K562 (cell line): ENCODE data around the gene MAPK4. TPM values are rescaled to one million over a fixed set of nuclear protein-coding genes. Genes with fewer than 3 reads are reported as not detected.

Experiments used
- ATAC-seq: fragments of 200-7000 bp; cut with Tn5 transposase; 3 replicates; pipeline ENCODE4 v1.9.1; 2020; ENCODE audit warnings: moderate library complexity
- BruUV-seq: library from RNA; stranded (reverse); fragments of 400-500 nt; replicated peaks from 2 replicates; lab custom pipeline; 2021; lab: Mats Ljungman, UMichigan
- CTCF ChIA-PET: fragments of 300-600 bp; formaldehyde crosslinking; extraction: SDS; loops from one replicate; lab custom pipeline; 2021; ENCODE audit warnings: low intra/inter-chr PET ratio; lab: Yijun Ruan, JAX
- POLR2A ChIA-PET: fragments of 300-600, 350-650 bp; sonication (Branson Sonifier 250); formaldehyde crosslinking; extraction: SDS; loops from one replicate; lab custom pipeline; 2021; ENCODE audit warnings: antibody characterized with exemption, inconsistent platforms; lab: Yijun Ruan, JAX
- DNase-seq, 4 experiments: peaks; one replicate each; pipeline versions ENCODE4 v3.0.0 to v3.0.0-alpha.2; 2011 to 2018; ENCODE audit warnings: low spot score in 3 of 4, mixed read lengths in 3 of 4; ENCODE audit errors: extremely low read depth in 1 of 4
- FAIRE-seq: peaks from 2 replicates; lab custom pipeline; 2011; peaks lifted over from hg19 to GRCh38; lab: Jason Lieb, UNC
- H2AFZ ChIP-seq: 2 replicates; pipeline ENCODE4 v1.6.0; 2011; ENCODE audit warnings: low read depth, low read length, control low read depth, inconsistent platforms
- H3K27ac ChIP-seq: fragments of 200-600 bp; 3 replicates; pipeline ENCODE4 v1.8.0; 2011; ENCODE audit warnings: low read depth, mild to moderate bottlenecking, control low read depth, inconsistent platforms, low read length, moderate library complexity, mixed read lengths; ENCODE audit errors: extremely low read depth
- H3K27me3 ChIP-seq, 2 experiments: fragments of 300-600 bp in 1 of 2; 2 replicates in 1 of 2; 3 replicates in 1 of 2; pipeline versions ENCODE4 v1.6.0 to v1.8.0; 2011; ENCODE audit warnings: inconsistent platforms in 2 of 2, low read length in 2 of 2, mild to moderate bottlenecking in 1 of 2, mixed read lengths in 1 of 2, moderate library complexity in 1 of 2; ENCODE audit not compliant: control insufficient read depth in 2 of 2, insufficient read depth in 2 of 2
- H3K36me3 ChIP-seq: fragments of 300-600 bp; 3 replicates; pipeline ENCODE4 v1.8.0; 2011; ENCODE audit warnings: mild to moderate bottlenecking, low read length, inconsistent platforms; ENCODE audit not compliant: control insufficient read depth, insufficient read depth
- H3K4me1 ChIP-seq, 2 experiments: fragments of 200-600 bp in 1 of 2; replicated peaks in 1 of 2; 2 replicates in 1 of 2; 3 replicates in 1 of 2; pipeline versions ENCODE4 v1.5.1 to v1.8.0; 2011; ENCODE audit warnings: inconsistent platforms in 2 of 2, low read length in 2 of 2, mild to moderate bottlenecking in 1 of 2, mixed read lengths in 1 of 2, moderate library complexity in 1 of 2; ENCODE audit not compliant: control insufficient read depth in 2 of 2, insufficient read depth in 2 of 2
- H3K4me2 ChIP-seq: 2 replicates; pipeline ENCODE4 v1.6.1; 2011; ENCODE audit warnings: low read length, control low read depth, inconsistent platforms, mixed read lengths; ENCODE audit not compliant: insufficient read depth
- H3K4me3 ChIP-seq: fragments of 200-600 bp; sonication (generic), shearing (Covaris generic); 2 replicates; pipeline ENCODE4 v1.5.1; 2016; ENCODE audit warnings: control low read depth, inconsistent platforms
- H3K79me2 ChIP-seq: fragments of 200-600 bp; 3 replicates; pipeline ENCODE4 v1.8.0; 2011; ENCODE audit warnings: low read length, inconsistent platforms; ENCODE audit not compliant: control insufficient read depth, insufficient read depth
- H3K9ac ChIP-seq, 2 experiments: 2 replicates each; pipeline versions ENCODE4 v1.6.0 to v1.6.1; 2011; ENCODE audit warnings: low read depth in 2 of 2, low read length in 2 of 2, control low read depth in 1 of 2, inconsistent platforms in 1 of 2, mild to moderate bottlenecking in 1 of 2, mixed read lengths in 1 of 2; ENCODE audit not compliant: insufficient read depth in 1 of 2
- H3K9me1 ChIP-seq: one replicate; pipeline ENCODE4 v1.6.0; 2011; ENCODE audit warnings: inconsistent platforms, mild to moderate bottlenecking, low read length, moderate library complexity; ENCODE audit not compliant: control insufficient read depth, insufficient read depth
- H3K9me3 ChIP-seq: replicated peaks from 2 replicates; pipeline ENCODE4 v1.5.1; 2011; ENCODE audit warnings: low read depth, low read length, inconsistent platforms; ENCODE audit not compliant: control insufficient read depth, insufficient read depth
- H4K20me1 ChIP-seq: replicated peaks from 2 replicates; pipeline ENCODE4 v1.6.1; 2011; ENCODE audit warnings: low read length, inconsistent platforms, mixed read lengths; ENCODE audit not compliant: control insufficient read depth, insufficient read depth
- CREB3L1 ChIP-seq: fragments of 450-650 bp; IDR thresholded peaks from 2 replicates; pipeline ENCODE4 v1.6.1; 2014; ENCODE audit warnings: low read depth, mild to moderate bottlenecking, moderate library complexity, borderline replicate concordance
- KLF16 ChIP-seq: IDR thresholded peaks from 2 replicates; pipeline ENCODE4 v1.6.1; 2016; ENCODE audit warnings: antibody characterized with exemption
- MYNN ChIP-seq, 2 experiments: sonication (generic); formaldehyde crosslinking in 1 of 2; IDR thresholded peaks; 2 replicates each; pipeline versions ENCODE4 v1.5.0 to v1.6.1; 2016 to 2020; ENCODE audit warnings: antibody characterized with exemption in 1 of 2, missing genetic modification reagents in 1 of 2
- NR1H2 ChIP-seq: sonication (generic); formaldehyde crosslinking; IDR thresholded peaks from 2 replicates; pipeline ENCODE4 v1.4.0; 2020; ENCODE audit warnings: mild to moderate bottlenecking, missing genetic modification reagents
- PHF21A ChIP-seq: fragments of 450-650 bp; IDR thresholded peaks from 2 replicates; pipeline ENCODE4 v1.6.1; 2017; ENCODE audit warnings: low read depth, borderline replicate concordance
- STAT5A ChIP-seq: IDR thresholded peaks from 2 replicates; pipeline ENCODE4 v1.6.1; 2012; ENCODE audit warnings: low read length, inconsistent platforms, borderline replicate concordance
- ZBTB2 ChIP-seq: fragments of 450-650 bp; IDR thresholded peaks from 2 replicates; pipeline ENCODE4 v1.6.1; 2016; ENCODE audit warnings: antibody characterized with exemption
- ZBTB34 ChIP-seq: fragments of 250-450 bp; sonication (Bioruptor Pico); IDR thresholded peaks from 2 replicates; pipeline ENCODE4 v1.8.0; 2021; ENCODE audit warnings: mild to moderate bottlenecking, moderate library complexity
- WGBS: fragments of 100-300 bp; shearing (Covaris generic); methylation state at CpG from one replicate; pipeline ENCODE4 v1.1.6; 2016; ENCODE audit warnings: low coverage, mixed read lengths; ENCODE audit not compliant: insufficient coverage; ENCODE audit errors: missing lambda C conversion rate; 5-methylcytosine and 5-hydroxymethylcytosine counted together
- in situ Hi-C: fragments of 300-500 bp; cut with MboI; formaldehyde crosslinking; loops from 4 replicates; pipeline ENCODE4 v1.15.0; 2018; ENCODE audit warnings: inconsistent platforms, mixed read lengths
- intact Hi-C: fragments of 100-400 bp; cut with micrococcal nuclease; formaldehyde crosslinking; loops from 2 replicates; pipeline ENCODE4 v1.14.2; 2022
- polyA plus RNA-seq, 8 experiments: library from polyadenylated mRNA; depleted of rRNA in 4 of 8; stranded (reverse) in 5 of 8; unstranded in 3 of 8; fragments of >200 nt; fragmentation: Nextera tagmentation in 2 of 8; fragmentation: Illumina TruSeq in 1 of 8; extraction: Ambion mirVana in 2 of 8; extraction: Trizol in 1 of 8; gene quantifications; 2 replicates each; pipeline versions ENCODE4 v1.2.1 to v1.2.3, GENCODE V29; 2011 to 2014; ENCODE audit warnings: inconsistent platforms in 1 of 8, missing spikeins in 1 of 8
- total RNA-seq, 7 experiments: library from RNA; depleted of rRNA in 6 of 7; stranded (reverse); fragments of >200 nt in 6 of 7; fragmentation: Illumina TruSeq in 2 of 7; extraction: Trizol in 2 of 7; gene quantifications; 2 replicates each; pipeline versions ENCODE4 v1.2.1 to v1.2.3, GENCODE V29; 2011 to 2021; ENCODE audit warnings: low replicate concordance in 1 of 7

The MAPK4 gene
- total and polyA plus RNA-seq, 9 of the 15 experiments (the other 6 are each of a cell fraction or from before 2014, with no cell fraction given): not detected

GRCh38 chr18:50674307-50674980 is 114.6 kb downstream of the MAPK4 start:
- Histone ChIP-seq H3K27me3 (peaks cover 0 to 12% of the 10 kb centered on the region in 2 experiments; a peak in 3 of 5 replicates), H3K27ac (no peak overlapping the region), H2AFZ (no peak overlapping the region), H3K9me3 (no peaks in the 10 kb centered on the region), H3K36me3 (no peaks in the 10 kb centered on the region), H3K4me2 (no peak overlapping the region), H3K4me1 (no peaks in the 10 kb centered on the region), H3K79me2 (no peaks in the 10 kb centered on the region), H4K20me1 (no peaks in the 10 kb centered on the region), H3K9me1 (no peaks in the 10 kb centered on the region)
- POLR2A ChIA-PET: no interaction called here
- DNase-seq (no peak), ATAC-seq (no peak)
- in situ Hi-C loops (no loop called here), intact Hi-C loops (no loop called here)
- BruUV-seq: no TSS peak
- 0% methylated on average over 9 of the region's 10 CpGs for WGBS
- CTCF ChIA-PET: no interaction called here
- TF ChIP-seq ZBTB34 (CRISPR knock-in tag): no peak
- TF ChIP-seq, all 486 proteins: peak for 0
- FAIRE-seq: no peak
- H3K4me3 ChIP-seq: no peak overlapping the region
- H3K9ac ChIP-seq: no peak overlapping the region

GRCh38 chr18:50675043-50675442 is 115.2 kb downstream of the MAPK4 start:
- FAIRE-seq (no peak), ATAC-seq (no peak), DNase-seq (no peak)
- H3K9me1 ChIP-seq: no peaks in the 10 kb centered on the region
- peaks cover 0 to 12% of the 10 kb centered on the region in 2 experiments; a peak in 3 of 5 replicates for H3K27me3 ChIP-seq
- H4K20me1 ChIP-seq: no peaks in the 10 kb centered on the region
- 0% methylated on average over 6 of the region's 6 CpGs for WGBS
- intact Hi-C loops: no loop called here
- TF ChIP-seq KLF16: no peak
- no peak for TF ChIP-seq ZBTB2
- TF ChIP-seq STAT5A: no peak
- TF ChIP-seq PHF21A: no peak
- TF ChIP-seq CREB3L1: no peak
- TF ChIP-seq MYNN (IDR thresholded peaks at IDR 0.05): no peak
- TF ChIP-seq MYNN (CRISPR knock-in tag; IDR thresholded peaks at IDR 0.05): no peak
- no peak for TF ChIP-seq NR1H2
- H2AFZ ChIP-seq: no peak overlapping the region
- CTCF ChIA-PET: no interaction called here
- POLR2A ChIA-PET: no interaction called here
- H3K4me2 ChIP-seq: no peak overlapping the region
- no peaks in the 10 kb centered on the region for H3K36me3 ChIP-seq
- H3K27ac ChIP-seq: no peak overlapping the region
- H3K4me3 ChIP-seq: no peak overlapping the region
- H3K4me1 ChIP-seq: no peaks in the 10 kb centered on the region
- BruUV-seq: no TSS peak
- H3K79me2 ChIP-seq: no peaks in the 10 kb centered on the region
- no peak overlapping the region for H3K9ac ChIP-seq
- no peaks in the 10 kb centered on the region for H3K9me3 ChIP-seq
- in situ Hi-C loops: no loop called here
